HEK293 (cell line): ENCODE results near the gene TOMM40.

Source experiments
- CTCF ChIA-PET: fragments of 350-600 bp; formaldehyde crosslinking; extraction: SDS; loops from one replicate; lab custom pipeline; 2021; ENCODE audit warnings: antibody characterized with exemption; lab: Yijun Ruan, JAX
- POLR2A ChIA-PET: fragments of 300-600 bp; formaldehyde crosslinking; extraction: SDS; loops from one replicate; lab custom pipeline; 2020; ENCODE audit warnings: antibody characterized with exemption, inconsistent platforms; lab: Yijun Ruan, JAX
- H3K27ac ChIP-seq: fragments of 200-500 bp; sonication (Bioruptor generic); 2 replicates; pipeline ENCODE4 v1.5.1; 2014; ENCODE audit warnings: low read depth, low read length, control low read depth, inconsistent platforms; ENCODE audit errors: extremely low read depth
- H3K36me3 ChIP-seq, 2 experiments: fragments of 200-500 bp in 1 of 2; sonication (Bioruptor generic) in 1 of 2; 1 replicate in 1 of 2; 2 replicates in 1 of 2; pipeline ENCODE4 v1.5.1; 2014 to 2017; ENCODE audit warnings: inconsistent platforms in 2 of 2, low read length in 2 of 2; ENCODE audit not compliant: control insufficient read depth in 2 of 2, insufficient read depth in 1 of 2
- H3K4me1 ChIP-seq: fragments of 200-500 bp; sonication (Bioruptor generic); 2 replicates; pipeline ENCODE4 v1.5.1; 2014; ENCODE audit warnings: mild to moderate bottlenecking, low read length, inconsistent platforms; ENCODE audit not compliant: control insufficient read depth, insufficient read depth
- H3K4me3 ChIP-seq: 2 replicates; pipeline ENCODE4 v1.5.1; 2011; ENCODE audit warnings: low read depth, mild to moderate bottlenecking, control low read depth, low read length, moderate library complexity
- H3K9me3 ChIP-seq: fragments of 200-500 bp; sonication (Bioruptor generic); 2 replicates; pipeline ENCODE4 v1.5.1; 2014; ENCODE audit warnings: low read depth, low read length, inconsistent platforms; ENCODE audit not compliant: control insufficient read depth, insufficient read depth
- BCL11B ChIP-seq: fragments of 450-650 bp; formaldehyde crosslinking; IDR thresholded peaks from 2 replicates; pipeline ENCODE4 v1.5.1; 2016; ENCODE audit warnings: low read depth, missing biosample characterization, missing genetic modification characterization
- CTCF ChIP-seq: fragments of 450-650 bp; formaldehyde crosslinking; IDR thresholded peaks from 2 replicates; pipeline ENCODE4 v1.5.1; 2016; ENCODE audit warnings: missing biosample characterization, missing genetic modification characterization
- GLI4 ChIP-seq: fragments of 450-650 bp; formaldehyde crosslinking; IDR thresholded peaks from 2 replicates; pipeline ENCODE4 v1.5.1; 2016; ENCODE audit warnings: missing biosample characterization, missing genetic modification characterization
- KLF10 ChIP-seq: fragments of 450-650 bp; IDR thresholded peaks from 2 replicates; pipeline ENCODE4 v1.5.1; 2018; ENCODE audit warnings: missing biosample characterization, mild to moderate bottlenecking, missing genetic modification characterization
- PBX3 ChIP-seq: sonication (generic); formaldehyde crosslinking; IDR thresholded peaks from 2 replicates; pipeline ENCODE4 v1.8.1; 2022; ENCODE audit warnings: mild to moderate bottlenecking, moderate library complexity, missing genetic modification reagents
- SALL2 ChIP-seq: fragments of 450-650 bp; formaldehyde crosslinking; IDR thresholded peaks from 2 replicates; pipeline ENCODE4 v1.5.0; 2017; ENCODE audit warnings: missing biosample characterization, mild to moderate bottlenecking, missing genetic modification characterization, borderline replicate concordance
- SCRT2 ChIP-seq: fragments of 450-650 bp; formaldehyde crosslinking; IDR thresholded peaks from 2 replicates; pipeline ENCODE4 v1.5.1; 2016; ENCODE audit warnings: missing biosample characterization, missing genetic modification characterization
- ZBTB48 ChIP-seq: fragments of 450-650 bp; formaldehyde crosslinking; IDR thresholded peaks from 2 replicates; pipeline ENCODE4 v1.5.1; 2016; ENCODE audit warnings: missing biosample characterization, missing genetic modification characterization
- ZBTB8A ChIP-seq: fragments of 450-650 bp; formaldehyde crosslinking; IDR thresholded peaks from 2 replicates; pipeline ENCODE4 v1.5.1; 2016; ENCODE audit warnings: missing biosample characterization, missing genetic modification characterization
- ZFP69B ChIP-seq: fragments of 450-650 bp; formaldehyde crosslinking; IDR thresholded peaks from 2 replicates; pipeline ENCODE4 v1.5.1; 2016; ENCODE audit warnings: missing biosample characterization, missing genetic modification characterization
- ZNF140 ChIP-seq: fragments of 450-650 bp; formaldehyde crosslinking; IDR thresholded peaks from 2 replicates; pipeline ENCODE4 v1.5.1; 2016; ENCODE audit warnings: missing biosample characterization, missing genetic modification characterization
- ZNF155 ChIP-seq: fragments of 450-650 bp; formaldehyde crosslinking; IDR thresholded peaks from 2 replicates; pipeline ENCODE4 v1.5.1; 2016; ENCODE audit warnings: missing biosample characterization, missing genetic modification characterization
- ZNF174 ChIP-seq: fragments of 450-650 bp; formaldehyde crosslinking; IDR thresholded peaks from 2 replicates; pipeline ENCODE4 v1.5.0; 2017; ENCODE audit warnings: missing biosample characterization, mild to moderate bottlenecking, missing genetic modification characterization
- ZNF24 ChIP-seq: fragments of 450-650 bp; formaldehyde crosslinking; IDR thresholded peaks from 2 replicates; pipeline ENCODE4 v1.5.1; 2016; ENCODE audit warnings: missing biosample characterization, missing genetic modification characterization
- ZNF324 ChIP-seq: fragments of 450-650 bp; formaldehyde crosslinking; IDR thresholded peaks from 2 replicates; pipeline ENCODE4 v1.5.1; 2016; ENCODE audit warnings: missing biosample characterization, missing genetic modification characterization
- ZNF449 ChIP-seq: fragments of 450-650 bp; formaldehyde crosslinking; IDR thresholded peaks from 2 replicates; pipeline ENCODE4 v1.5.1; 2017; ENCODE audit warnings: missing biosample characterization, mild to moderate bottlenecking, missing genetic modification characterization, moderate library complexity
- ZNF555 ChIP-seq: fragments of 450-650 bp; formaldehyde crosslinking; conservative IDR thresholded peaks from 2 replicates; pipeline ENCODE4 v1.5.1; 2017; ENCODE audit warnings: missing biosample characterization, mild to moderate bottlenecking, missing genetic modification characterization, inconsistent platforms
- ZNF561 ChIP-seq: fragments of 450-650 bp; IDR thresholded peaks from 2 replicates; pipeline ENCODE4 v1.5.1; 2018; ENCODE audit warnings: missing biosample characterization, missing genetic modification characterization, borderline replicate concordance
- ZNF585B ChIP-seq: fragments of 450-650 bp; formaldehyde crosslinking; IDR thresholded peaks from 2 replicates; pipeline ENCODE4 v1.5.1; 2016; ENCODE audit warnings: missing biosample characterization, missing genetic modification characterization
- ZNF670 ChIP-seq: fragments of 450-650 bp; formaldehyde crosslinking; IDR thresholded peaks from 2 replicates; pipeline ENCODE4 v1.5.1; 2016; ENCODE audit warnings: missing biosample characterization, missing genetic modification characterization, low read depth
- ZNF785 ChIP-seq: fragments of 450-650 bp; formaldehyde crosslinking; IDR thresholded peaks from 2 replicates; pipeline ENCODE4 v1.5.1; 2016; ENCODE audit warnings: missing biosample characterization, missing genetic modification characterization
- ZSCAN16 ChIP-seq: fragments of 450-650 bp; formaldehyde crosslinking; IDR thresholded peaks from 2 replicates; pipeline ENCODE4 v1.5.1; 2016; ENCODE audit warnings: missing biosample characterization, missing genetic modification characterization
- ZSCAN30 ChIP-seq: fragments of 450-650 bp; IDR thresholded peaks from 2 replicates; pipeline ENCODE4 v1.5.1; 2018; ENCODE audit warnings: missing biosample characterization, mild to moderate bottlenecking, missing genetic modification characterization, moderate library complexity

TOMM40 gene

GRCh38 chr19:44892932-44893331 lies 1.9 kb downstream of the TOMM40 start:
- H3K9me3 ChIP-seq, result no peaks in the 10 kb centered on the region
- H3K36me3 ChIP-seq, result peaks cover 41 to 65% of the 10 kb centered on the region in 2 experiments
- H3K4me3 ChIP-seq, result no peak overlapping the region
- H3K27ac ChIP-seq, result no peak overlapping the region
- H3K4me1 ChIP-seq, result peaks cover 6% of the 10 kb centered on the region
- CTCF ChIA-PET, result interaction anchor here (1.3 to 1.4 kb wide), 2 partner anchors 10 to 11 kb away, joined by 7 to 11 read pairs; no protein-coding TSS in a partner anchor
- POLR2A ChIA-PET, result interaction anchor here (1.1 kb wide), 1 partner anchor 13 kb away, joined by 3 read pairs; no protein-coding TSS in a partner anchor
- TF ChIP-seq ZNF555 (tag by site-specific recombination) (no peak), GLI4 (tag by site-specific recombination) (no peak)
- TF ChIP-seq, all 188 proteins: peak for 0

- H3K9me3 ChIP-seq, result no peaks in the 10 kb centered on the region
- ChIA-PET CTCF (interaction anchor here (1.4 to 2.7 kb wide), 3 partner anchors 11 to 17 kb away, joined by 6 to 17 read pairs (median 11); partner anchors contain the start of gene APOE), POLR2A (interaction anchor here (0.6 to 1.1 kb wide), 2 partner anchors 13 to 176 kb away, joined by 3 read pairs; no protein-coding TSS in a partner anchor)
- H3K36me3 ChIP-seq, result peaks cover 45 to 63% of the 10 kb centered on the region in 2 experiments
- peaks cover 6% of the 10 kb centered on the region for H3K4me1 ChIP-seq
- TF ChIP-seq ZNF324 (tag by site-specific recombination) (no peak), ZSCAN30 (tag by site-specific recombination) (no peak), ZNF670 (tag by site-specific recombination) (no peak), ZFP69B (tag by site-specific recombination) (no peak)
- no peak overlapping the region for H3K27ac ChIP-seq
- H3K4me3 ChIP-seq, result no peak overlapping the region
Observed at GRCh38 chr19:44893332-44894051, 2.4 kb downstream of the TOMM40 start.

GRCh38 chr19:44894052-44894400 lies 3.0 kb downstream of the TOMM40 start:
- ChIA-PET POLR2A (interaction anchor here (0.6 kb wide), 1 partner anchor 176 kb away, joined by 3 read pairs; no protein-coding TSS in a partner anchor), CTCF (interaction anchor here (0.6 to 2.7 kb wide), 4 partner anchors 11 to 1431 kb away, joined by 3 to 17 read pairs (median 5); partner anchors contain the start of genes APOE and NECTIN2)
- H3K27ac ChIP-seq, result no peak overlapping the region
- peaks cover 46 to 63% of the 10 kb centered on the region in 2 experiments for H3K36me3 ChIP-seq
- peaks cover 6% of the 10 kb centered on the region for H3K4me1 ChIP-seq
- TF ChIP-seq PBX3 (CRISPR knock-in tag) (no peak), SALL2 (tag by site-specific recombination) (no peak), ZNF561 (tag by site-specific recombination) (no peak), ZSCAN16 (tag by site-specific recombination) (no peak), ZNF155 (tag by site-specific recombination) (no peak), ZNF24 (tag by site-specific recombination) (no peak), ZNF140 (tag by site-specific recombination) (no peak)
- no peaks in the 10 kb centered on the region for H3K9me3 ChIP-seq
- H3K4me3 ChIP-seq, result no peak overlapping the region

- Histone ChIP-seq H3K4me1 (peaks cover 2% of the 10 kb centered on the region; the same call in 1 of the 2 replicates), H3K36me3 (peaks cover 55 to 71% of the 10 kb centered on the region in 2 experiments), H3K9me3 (no peaks in the 10 kb centered on the region), H3K27ac (no peak overlapping the region), H3K4me3 (no peak overlapping the region)
- CTCF ChIA-PET, result interaction anchor here (0.6 to 2.7 kb wide), 5 partner anchors 10 to 1432 kb away, joined by 3 to 17 read pairs (median 6); partner anchors contain the start of genes APOE and NECTIN2
- POLR2A ChIA-PET, result interaction anchor here (1.2 kb wide), 1 partner anchor 145 kb away, joined by 7 read pairs; no protein-coding TSS in a partner anchor
- no peak for TF ChIP-seq ZNF785
- TF ChIP-seq ZFP69B (tag by site-specific recombination), result no peak
- TF ChIP-seq BCL11B (tag by site-specific recombination), result no peak
- TF ChIP-seq SCRT2 (tag by site-specific recombination), result no peak
- TF ChIP-seq ZNF174 (tag by site-specific recombination), result no peak
- no peak for TF ChIP-seq ZNF449 (tag by site-specific recombination)
- no peak for TF ChIP-seq CTCF (tag by site-specific recombination)
- no peak for TF ChIP-seq ZNF585B (tag by site-specific recombination)
- no peak for TF ChIP-seq ZBTB8A
- no peak for TF ChIP-seq ZBTB48
- TF ChIP-seq KLF10 (tag by site-specific recombination), result no peak
Observed at GRCh38 chr19:44894946-44895345, 3.9 kb downstream of the TOMM40 start.
